GM03348 (cell line): ENCODE data around the gene EDC3.
"Not testable (repeated sequence)": the region's sequence is repeated elsewhere in the genome, so short reads cannot be mapped to it uniquely, and the experiment has no call there.

Experiments
- DNase-seq: peaks from one replicate; pipeline ENCODE4 v3.0.0; 2012; ENCODE audit warnings: low spot score

The EDC3 gene

DNA sequence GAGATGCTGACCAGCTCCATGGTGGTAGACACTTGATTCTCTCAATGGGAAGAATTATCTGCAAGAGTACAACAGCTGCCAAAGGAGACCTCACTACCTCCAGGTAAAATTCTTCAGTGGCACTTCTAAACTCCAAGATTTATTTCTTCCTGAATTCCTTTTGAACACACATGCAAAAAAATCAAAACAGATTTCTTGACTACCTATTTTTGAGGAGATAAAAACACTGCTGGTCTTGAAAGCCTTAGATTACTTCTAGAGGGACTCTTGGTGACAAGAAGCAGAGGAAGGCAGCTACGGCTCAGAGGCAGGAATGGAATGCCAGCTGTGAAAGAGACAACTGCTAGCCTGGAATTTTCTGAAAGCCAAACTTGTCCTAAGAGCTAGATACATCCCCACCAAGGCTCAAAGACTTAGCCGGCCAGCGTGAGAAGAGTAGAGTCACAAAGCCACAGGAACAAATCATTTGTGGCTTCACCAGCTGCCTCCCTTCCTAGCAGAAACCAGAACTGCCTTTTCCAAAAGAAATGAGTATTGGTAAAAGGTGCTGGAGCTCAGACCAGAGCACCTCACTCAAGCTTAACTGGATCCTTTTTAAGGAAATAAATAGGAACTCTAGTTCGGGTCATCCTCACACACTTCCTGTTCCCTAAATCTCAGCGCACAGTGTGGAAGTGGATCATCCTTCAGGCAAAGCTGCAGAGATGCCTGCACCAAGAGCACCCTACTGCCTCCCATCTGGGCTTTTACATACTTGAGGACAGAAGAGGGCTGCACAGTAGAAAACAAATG lies 47.6 kb downstream of the EDC3 start:
- DNase-seq = no peak

DNA sequence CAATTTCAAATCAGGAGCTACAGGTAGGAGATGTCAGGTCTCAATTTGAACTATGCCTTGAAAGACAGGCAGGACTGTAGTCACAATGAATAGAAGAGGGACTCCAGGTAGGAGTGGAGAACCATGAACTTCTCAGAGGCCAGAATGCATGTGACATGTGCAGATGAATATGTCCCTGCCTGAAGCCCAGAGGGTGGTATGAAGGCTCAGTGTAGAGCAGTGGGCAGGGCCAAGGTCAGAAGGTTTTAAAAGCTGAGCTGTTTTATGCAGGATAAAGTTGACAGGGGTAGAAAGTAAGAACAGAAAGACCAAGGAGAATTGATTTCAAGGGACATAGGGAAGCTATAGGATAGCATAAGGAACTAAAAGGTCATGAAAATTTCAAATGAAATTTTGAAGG lies 49.3 kb downstream of the EDC3 start:
- DNase-seq = no peak

- DNase-seq = no peak
These were observed 52.1 kb downstream of the EDC3 start for GRCh38 chr15:74643665-74644204.

GRCh38 chr15:74642734-74643664 lies 52.8 kb downstream of the EDC3 start:
- peak; percentile 42 for DNase-seq

DNA sequence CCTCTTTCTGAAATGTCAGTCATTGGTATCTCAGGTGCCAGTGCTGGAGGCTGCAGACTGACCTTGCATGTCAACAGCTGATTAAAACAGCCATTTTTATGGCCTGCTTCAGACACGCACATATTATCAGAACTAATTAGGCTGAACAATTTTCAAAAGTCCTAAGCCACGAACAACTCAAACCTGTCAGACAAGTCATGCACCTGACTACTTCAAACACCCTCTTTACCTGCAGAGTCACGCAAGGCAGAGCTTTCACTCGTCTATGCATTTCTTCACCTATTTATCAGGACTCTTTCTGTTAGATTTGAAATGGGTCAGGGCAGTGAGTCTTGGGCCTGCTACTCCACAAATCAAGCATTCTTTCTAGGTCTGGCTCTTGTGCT lies 53.5 kb downstream of the EDC3 start:
- no peak for DNase-seq

- DNase-seq = no peak
These were observed 54.7 kb downstream of the EDC3 start for GRCh38 chr15:74641151-74641550.

DNA sequence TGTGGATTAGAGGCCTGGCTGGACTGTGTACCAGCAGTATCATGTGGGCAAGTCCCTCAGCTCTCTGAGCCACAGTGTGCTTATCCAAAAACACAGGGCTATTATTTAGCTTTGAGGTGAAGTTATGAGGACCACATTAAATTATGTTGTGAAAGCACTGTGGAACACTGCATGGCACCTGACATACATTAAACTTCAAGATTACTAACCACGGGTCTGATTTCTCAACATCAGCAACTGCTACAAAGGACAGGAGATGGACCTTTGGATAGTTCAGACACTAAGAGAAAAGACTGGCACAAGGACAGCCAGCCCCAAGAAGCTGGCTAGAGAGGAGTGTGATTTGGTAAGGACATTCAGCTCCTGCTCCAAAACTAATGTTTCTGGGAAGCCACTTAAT lies 58.8 kb downstream of the EDC3 start:
- DNase-seq = no peak

- peak; percentile 78 for DNase-seq
These were observed 60.6 kb downstream of the EDC3 start for GRCh38 chr15:74635228-74635627.

- DNase-seq = no peak
These were observed 62.0 kb downstream of the EDC3 start for GRCh38 chr15:74633781-74634180.

- no peak for DNase-seq
These were observed 63.2 kb downstream of the EDC3 start for GRCh38 chr15:74632601-74633000.

DNA sequence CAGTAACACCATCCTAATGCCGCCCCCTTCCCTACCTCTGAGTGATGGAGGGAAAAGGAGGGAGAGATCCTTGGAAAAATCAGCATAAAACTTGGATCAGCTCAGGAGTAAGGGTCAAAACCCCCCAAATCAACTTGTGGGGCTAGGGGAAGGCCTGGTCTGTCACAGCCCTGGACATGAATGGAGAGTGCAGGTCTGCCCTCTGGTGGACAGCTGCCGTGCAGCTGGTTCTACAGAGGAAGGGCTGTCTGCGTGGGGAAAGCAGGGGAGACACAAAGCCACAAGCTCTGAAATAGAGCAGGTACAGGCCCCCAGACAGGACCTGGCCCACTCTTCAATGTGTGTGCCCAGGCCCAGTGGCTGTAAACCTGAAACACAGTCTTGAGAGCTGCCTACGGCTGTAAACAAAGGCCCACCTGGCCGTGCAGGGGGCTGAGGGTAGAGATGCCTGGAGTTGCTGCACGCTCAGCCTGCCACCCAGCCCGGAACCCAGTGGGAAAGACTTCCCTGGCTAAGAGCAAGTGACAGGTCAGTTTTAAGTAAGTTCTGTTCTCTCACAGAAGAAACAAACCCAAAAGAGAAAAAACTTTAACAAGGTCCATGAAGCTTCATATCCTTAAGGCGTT lies 63.8 kb downstream of the EDC3 start:
- peak; percentile 84 for DNase-seq

- no peak for DNase-seq
These were observed 64.4 kb downstream of the EDC3 start for GRCh38 chr15:74631408-74631807.

DNA sequence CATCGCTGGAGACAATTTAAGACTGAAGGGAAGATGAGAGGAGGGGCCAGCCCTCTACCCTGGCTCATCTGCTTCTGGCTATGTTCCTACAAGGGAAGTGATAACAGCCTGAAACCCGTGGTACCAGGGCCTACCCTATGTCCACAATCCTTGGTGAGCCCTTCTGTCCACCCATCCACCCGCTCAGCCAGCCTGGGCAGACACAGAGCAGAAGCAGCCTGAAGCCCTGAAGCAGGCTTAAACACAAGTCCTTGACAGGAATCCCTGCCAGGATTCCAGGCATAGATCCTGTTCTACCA lies 64.8 kb downstream of the EDC3 start:
- DNase-seq = no peak

- DNase-seq = no peak
These were observed 65.3 kb downstream of the EDC3 start for GRCh38 chr15:74630284-74631086.

GRCh38 chr15:74629696-74630095 lies 66.1 kb downstream of the EDC3 start:
- not testable (repeated sequence) for DNase-seq

GRCh38 chr15:74628949-74629348 lies 66.9 kb downstream of the EDC3 start:
- DNase-seq = no peak

- DNase-seq = no peak
These were observed 67.6 kb downstream of the EDC3 start for GRCh38 chr15:74628199-74628598.

GRCh38 chr15:74627766-74628165 lies 68.1 kb downstream of the EDC3 start:
- no peak for DNase-seq

GRCh38 chr15:74626752-74627692 lies 68.8 kb downstream of the EDC3 start:
- DNase-seq = no peak

- DNase-seq = no peak
These were observed 69.5 kb downstream of the EDC3 start for GRCh38 chr15:74626336-74626735.

- DNase-seq = no peak
These were observed 70.1 kb downstream of the EDC3 start for GRCh38 chr15:74625693-74626092.
